Stimulated activated CD8-positive, alpha-beta memory T cell treated with anti-CD3 and anti-CD28 coated beads, Interleukin-4, amount 100 ng/mL, for 1 hour (primary cell): ENCODE measurements around the gene IQCC.

Source experiments
- DNase-seq, 2 donors: peaks; one replicate each; pipeline ENCODE4 v3.0.0-alpha.2; 2020; ENCODE audit warnings: low read depth in 2 of 2, low spot score in 1 of 2

The IQCC gene

GRCh38 chr1:32256473-32257226 is 51.2 kb downstream of the IQCC start:
- DNase-seq: no peak

GRCh38 chr1:32257227-32257508 is 51.7 kb downstream of the IQCC start:
- no peak for DNase-seq
